ENCODE measurements around the gene ZNF580. TPM values are rescaled to one million over a fixed set of nuclear protein-coding genes. Genes with fewer than 3 reads are reported as not detected.
A peak's percentile ranks its signal among the peaks of the same experiment; 100 is the strongest.

The ZNF580 gene
- total RNA-seq, 1 experiment from 2014 or later = 22.8 TPM

DNA sequence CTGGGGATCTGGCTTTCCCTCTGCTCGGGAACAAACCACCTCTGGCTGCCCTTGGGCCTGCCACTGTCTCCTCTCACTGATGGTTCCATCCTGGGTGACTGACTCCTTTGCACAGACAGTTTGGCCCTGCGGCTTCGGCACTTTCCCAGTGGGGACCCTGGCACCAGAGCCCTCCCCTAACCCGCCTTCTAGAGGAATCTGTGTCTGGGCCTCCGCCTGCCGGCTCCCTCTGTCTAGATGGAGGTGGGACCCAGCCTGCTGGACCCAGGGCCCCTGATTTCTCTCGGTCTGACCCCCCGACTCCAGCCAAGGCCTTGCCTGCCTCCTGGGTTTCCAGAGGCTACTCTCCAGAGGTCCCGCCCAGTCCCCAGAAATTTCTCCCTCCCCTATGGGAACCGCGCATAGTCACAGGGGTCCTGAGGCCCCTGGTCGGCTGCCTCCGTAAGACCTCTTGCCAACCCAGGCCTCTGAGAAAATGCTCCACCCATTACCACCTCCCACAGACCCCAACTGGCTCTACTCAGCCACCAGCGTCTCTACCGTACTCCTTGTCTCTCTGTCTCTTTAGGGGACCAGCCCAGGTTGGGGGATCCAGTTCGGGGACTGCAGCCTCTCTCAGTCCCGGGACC lies 9.9 kb downstream of the ZNF580 start:
- Histone ChIP-seq H4K20me1 (ENCODE audit: control insufficient read depth, insufficient read depth, insufficient read length) (peaks cover 5% of the 10 kb centered on the region), H3K9me3 (ENCODE audit: control insufficient read depth, low read depth, low read length) (no peaks in the 10 kb centered on the region), H3K4me1 (ENCODE audit: insufficient read depth, low read length) (no peaks in the 10 kb centered on the region), H3T11ph (ENCODE audit: low read length) (no peak overlapping the region), H3K79me2 (ENCODE audit: insufficient read depth, low read length) (peaks cover 2% of the 10 kb centered on the region; the same call in 1 of the 2 replicates), H3K23ac (ENCODE audit: insufficient read length, low read depth, low read length) (no peak overlapping the region), H2BK15ac (ENCODE audit: low read depth, low read length) (no peak overlapping the region), H3K9ac (ENCODE audit: extremely low read depth, insufficient read length, low read length) (no peak overlapping the region), H2BK5ac (ENCODE audit: insufficient read length, low read length) (no peak overlapping the region), H2AFZ (ENCODE audit: low read length) (no peak overlapping the region), H3K4me2 (ENCODE audit: insufficient read depth, insufficient read length, low read length) (no peak overlapping the region), H4K91ac (ENCODE audit: insufficient read length, low read depth, low read length) (no peak overlapping the region), H3K18ac (ENCODE audit: insufficient read length, low read depth, low read length) (no peak overlapping the region), H2BK120ac (ENCODE audit: low read depth, low read length, poor library complexity, severe bottlenecking) (no peak overlapping the region), H3K14ac (ENCODE audit: insufficient read depth, low read length) (no peak overlapping the region; the same call in 1 of the 2 replicates), H3K27me3 (ENCODE audit: insufficient read depth, low read length) (no peaks in the 10 kb centered on the region), H3K56ac (ENCODE audit: insufficient read length, low read depth, low read length) (no peak overlapping the region), H3K27ac (ENCODE audit: insufficient read length, low read depth, low read length) (no peak overlapping the region), H4K8ac (replicated peaks; ENCODE audit: insufficient read length, low read depth, low read length) (no peak overlapping the region), H2AK5ac (ENCODE audit: insufficient read length, low read length) (no peak overlapping the region), H3K79me1 (ENCODE audit: insufficient read depth, low read depth, low read length, poor library complexity, severe bottlenecking) (no peaks in the 10 kb centered on the region), H2BK20ac (ENCODE audit: low read depth, low read length, poor library complexity, severe bottlenecking) (no peak overlapping the region), H3K4ac (ENCODE audit: low read depth, low read length) (no peak overlapping the region), H3K23me2 (ENCODE audit: insufficient read length, low read depth, low read length, poor library complexity, severe bottlenecking) (peaks cover 25% of the 10 kb centered on the region), H2BK12ac (ENCODE audit: insufficient read length, low read depth, low read length) (no peak overlapping the region), H4K5ac (ENCODE audit: insufficient read length, low read depth, low read length) (no peak overlapping the region)
- Mint-ChIP-seq H3K27me3 (ENCODE audit: low read depth) (no peaks in the 10 kb centered on the region; the same call in 1 of the 2 replicates), H3K4me1 (peaks cover 14 to 16% of the 10 kb centered on the region in 2 experiments), H3K4me3 (peak overlapping the region in 1 of 2 experiments; percentile 60; a peak in 2 of 5 replicates), H3K36me3 (ENCODE audit: insufficient read depth in 1 of 3, low read depth in 3 of 3) (peaks cover 7 to 44% (median 34%) of the 10 kb centered on the region in 3 experiments), H3K9me3 (peaks cover 0 to 3% of the 10 kb centered on the region in 2 experiments; a peak in 3 of 5 replicates), H3K27ac (peak overlapping the region in 1 of 3 experiments; percentile 75; a peak in 3 of 7 replicates)
- no peak for DNase-seq
- TF ChIP-seq, protein P1, sequence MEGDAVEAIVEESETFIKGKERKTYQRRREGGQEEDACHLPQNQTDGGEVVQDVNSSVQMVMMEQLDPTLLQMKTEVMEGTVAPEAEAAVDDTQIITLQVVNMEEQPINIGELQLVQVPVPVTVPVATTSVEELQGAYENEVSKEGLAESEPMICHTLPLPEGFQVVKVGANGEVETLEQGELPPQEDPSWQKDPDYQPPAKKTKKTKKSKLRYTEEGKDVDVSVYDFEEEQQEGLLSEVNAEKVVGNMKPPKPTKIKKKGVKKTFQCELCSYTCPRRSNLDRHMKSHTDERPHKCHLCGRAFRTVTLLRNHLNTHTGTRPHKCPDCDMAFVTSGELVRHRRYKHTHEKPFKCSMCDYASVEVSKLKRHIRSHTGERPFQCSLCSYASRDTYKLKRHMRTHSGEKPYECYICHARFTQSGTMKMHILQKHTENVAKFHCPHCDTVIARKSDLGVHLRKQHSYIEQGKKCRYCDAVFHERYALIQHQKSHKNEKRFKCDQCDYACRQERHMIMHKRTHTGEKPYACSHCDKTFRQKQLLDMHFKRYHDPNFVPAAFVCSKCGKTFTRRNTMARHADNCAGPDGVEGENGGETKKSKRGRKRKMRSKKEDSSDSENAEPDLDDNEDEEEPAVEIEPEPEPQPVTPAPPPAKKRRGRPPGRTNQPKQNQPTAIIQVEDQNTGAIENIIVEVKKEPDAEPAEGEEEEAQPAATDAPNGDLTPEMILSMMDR (conservative IDR thresholded peaks at IDR 0.05) = no peak
- WGBS (ENCODE audit: extremely low coverage, insufficient read length, low lambda C conversion rate) = no CpG with 5 or more reads among the region's 17 CpGs
